Hepatocyte (in vitro differentiated cells): Measurements from ENCODE around the gene CREG2.

Experiments used
- EZH2 ChIP-seq: fragments of 200-600 bp; sonication (generic); IDR thresholded peaks from 2 replicates; pipeline ENCODE4 v1.6.1; 2016; ENCODE audit warnings: antibody characterized with exemption, mild to moderate bottlenecking, borderline replicate concordance
- EZH2phosphoT487 ChIP-seq: fragments of 200-600 bp; sonication (generic); IDR thresholded peaks from one replicate; pipeline ENCODE4 v1.6.1; 2018; ENCODE audit warnings: antibody characterized with exemption, mild to moderate bottlenecking, low read depth, moderate library complexity; ENCODE audit not compliant: unreplicated experiment, severe bottlenecking
- TF ChIP-seq, protein P1 (sequence below): fragments of 200-600 bp; sonication (generic); IDR thresholded peaks from 2 replicates; pipeline ENCODE4 v1.5.1; 2016; ENCODE audit warnings: antibody characterized with exemption, mild to moderate bottlenecking; ENCODE audit not compliant: poor library complexity

DNA sequence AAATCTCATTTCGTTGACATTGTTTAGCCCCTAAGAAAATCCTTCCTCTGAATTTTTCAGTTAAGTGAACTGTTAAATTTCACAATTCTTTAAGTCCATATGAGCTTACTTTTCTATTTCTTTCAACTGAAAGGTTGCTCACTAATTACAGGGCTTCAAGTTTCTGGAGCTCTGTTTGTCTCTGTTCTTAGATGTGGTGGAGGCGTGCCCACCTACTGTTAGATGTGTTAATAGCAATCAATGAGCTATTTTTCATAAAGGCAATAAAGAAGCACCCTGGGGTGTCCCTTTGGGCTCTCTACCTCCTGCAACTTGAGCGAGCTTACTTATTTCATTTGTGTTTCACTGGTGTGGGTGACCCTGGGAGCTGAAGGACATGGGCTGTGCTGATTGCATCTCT is 25.0 kb downstream of the CREG2 start:
- TF ChIP-seq, protein P1, sequence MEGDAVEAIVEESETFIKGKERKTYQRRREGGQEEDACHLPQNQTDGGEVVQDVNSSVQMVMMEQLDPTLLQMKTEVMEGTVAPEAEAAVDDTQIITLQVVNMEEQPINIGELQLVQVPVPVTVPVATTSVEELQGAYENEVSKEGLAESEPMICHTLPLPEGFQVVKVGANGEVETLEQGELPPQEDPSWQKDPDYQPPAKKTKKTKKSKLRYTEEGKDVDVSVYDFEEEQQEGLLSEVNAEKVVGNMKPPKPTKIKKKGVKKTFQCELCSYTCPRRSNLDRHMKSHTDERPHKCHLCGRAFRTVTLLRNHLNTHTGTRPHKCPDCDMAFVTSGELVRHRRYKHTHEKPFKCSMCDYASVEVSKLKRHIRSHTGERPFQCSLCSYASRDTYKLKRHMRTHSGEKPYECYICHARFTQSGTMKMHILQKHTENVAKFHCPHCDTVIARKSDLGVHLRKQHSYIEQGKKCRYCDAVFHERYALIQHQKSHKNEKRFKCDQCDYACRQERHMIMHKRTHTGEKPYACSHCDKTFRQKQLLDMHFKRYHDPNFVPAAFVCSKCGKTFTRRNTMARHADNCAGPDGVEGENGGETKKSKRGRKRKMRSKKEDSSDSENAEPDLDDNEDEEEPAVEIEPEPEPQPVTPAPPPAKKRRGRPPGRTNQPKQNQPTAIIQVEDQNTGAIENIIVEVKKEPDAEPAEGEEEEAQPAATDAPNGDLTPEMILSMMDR, result no peak
- TF ChIP-seq EZH2 (no peak), EZH2phosphoT487 (no peak)
